HG03135 (cell line): ENCODE data around the gene HEPHL1.
A peak's percentile ranks its signal among the peaks of the same experiment; 100 is the strongest.
"Not testable (repeated sequence)": the region's sequence is repeated elsewhere in the genome, so short reads cannot be mapped to it uniquely, and the experiment has no call there.

Experiments
- ATAC-seq: cut with Tn5 transposase; IDR thresholded peaks from one replicate; pipeline ENCODE4 v1.9.1; 2021; ENCODE audit warnings: mild to moderate bottlenecking, moderate library complexity; ENCODE audit not compliant: unreplicated experiment

The HEPHL1 gene

GRCh38 chr11:94148189-94148588 lies 127.0 kb downstream of the HEPHL1 start:
- ATAC-seq = no peak

- no peak for ATAC-seq
Observed at GRCh38 chr11:94149431-94150017, 128.4 kb downstream of the HEPHL1 start.

GRCh38 chr11:94150056-94150455 lies 128.9 kb downstream of the HEPHL1 start:
- ATAC-seq = no peak

- ATAC-seq = no peak
Observed at GRCh38 chr11:94150704-94151685, 129.8 kb downstream of the HEPHL1 start.

GRCh38 chr11:94151903-94152677 lies 130.9 kb downstream of the HEPHL1 start:
- peak; percentile 52 for ATAC-seq

- no peak for ATAC-seq
Observed at GRCh38 chr11:94152678-94153065, 131.5 kb downstream of the HEPHL1 start.

- ATAC-seq = no peak
Observed at GRCh38 chr11:94153320-94153719, 132.2 kb downstream of the HEPHL1 start.

- no peak for ATAC-seq
Observed at GRCh38 chr11:94154095-94154856, 133.1 kb downstream of the HEPHL1 start.

- not testable (repeated sequence) for ATAC-seq
Observed at GRCh38 chr11:94157339-94157738, 136.2 kb downstream of the HEPHL1 start.
